Stimulated activated CD8-positive, alpha-beta memory T cell treated with anti-CD3 and anti-CD28 coated beads, Interleukin-7, amount 100 ng/mL, for 24 hours (primary cell): ENCODE results near the gene MSANTD2.
"Not testable (repeated sequence)": the region's sequence is repeated elsewhere in the genome, so short reads cannot be mapped to it uniquely, and the experiment has no call there.

Source experiments
- DNase-seq: peaks from one replicate; pipeline ENCODE4 v3.0.0-alpha.2; 2020; ENCODE audit warnings: low read depth

MSANTD2 gene

GRCh38 chr11:124770959-124771358 is 29.2 kb downstream of the MSANTD2 start:
- DNase-seq = not testable (repeated sequence)

DNA sequence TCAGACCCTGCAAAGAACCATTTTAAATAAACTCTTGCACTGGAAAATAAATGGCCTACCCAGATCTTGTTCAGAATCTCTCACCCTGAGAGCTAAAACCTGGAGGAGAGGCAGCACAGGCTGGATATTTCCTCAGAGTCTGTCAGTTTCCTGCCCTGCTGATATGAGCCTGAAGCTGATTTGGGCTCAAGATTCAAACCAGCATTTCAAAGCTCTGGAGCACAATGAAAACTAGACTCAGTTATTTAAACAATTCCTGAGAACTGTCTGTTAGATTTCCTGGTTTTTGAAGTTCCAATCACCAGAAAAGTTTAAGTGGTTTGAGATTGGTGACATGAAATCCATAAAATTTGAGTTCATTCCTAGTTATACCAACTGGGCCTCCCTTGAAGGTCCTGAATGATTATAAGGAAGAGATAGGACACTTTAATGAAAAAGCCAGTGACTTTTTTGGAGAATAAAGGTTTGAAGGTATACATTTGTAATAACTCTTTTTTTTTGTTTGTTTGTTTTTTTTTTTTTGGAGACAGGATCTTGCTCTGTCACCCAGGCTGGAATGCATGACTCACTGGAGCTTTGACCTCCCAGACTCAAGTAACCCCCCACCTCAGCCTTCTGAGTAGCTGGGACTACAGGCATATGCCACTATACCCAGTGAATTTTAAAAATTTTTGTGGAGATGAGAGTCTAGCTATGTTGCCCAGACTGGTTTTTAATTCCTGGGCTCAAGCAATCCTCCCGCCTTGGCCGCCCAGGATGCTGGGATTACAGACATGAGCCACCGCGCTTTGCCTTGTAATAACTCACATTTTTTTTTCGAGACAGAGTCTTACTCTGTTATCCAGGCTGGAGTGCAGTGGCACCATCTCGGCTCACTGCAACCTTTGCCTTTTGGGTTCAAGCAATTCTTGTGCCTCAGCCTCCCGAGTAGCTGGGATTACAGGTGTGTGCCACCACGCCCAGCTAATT is 30.1 kb downstream of the MSANTD2 start:
- DNase-seq = no peak

DNA sequence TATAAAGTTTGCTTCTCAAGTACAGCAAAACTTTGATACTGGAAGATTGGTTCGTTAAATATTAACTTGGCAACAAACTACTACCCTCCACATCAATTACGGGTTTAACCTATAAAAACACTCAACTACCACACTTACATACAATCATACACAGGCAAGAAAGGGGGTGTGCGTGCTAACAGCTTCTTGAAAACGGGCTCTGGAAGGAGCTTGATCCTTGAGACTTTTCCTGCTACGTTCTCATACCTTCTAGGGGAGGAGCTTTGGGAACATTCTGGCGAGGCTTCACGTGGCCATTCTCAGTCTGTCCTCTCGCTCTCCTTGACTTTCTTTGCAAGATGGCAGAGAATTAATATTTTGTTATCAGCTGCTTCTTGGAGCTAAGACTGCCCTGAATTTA is 31.3 kb downstream of the MSANTD2 start:
- no peak for DNase-seq

DNA sequence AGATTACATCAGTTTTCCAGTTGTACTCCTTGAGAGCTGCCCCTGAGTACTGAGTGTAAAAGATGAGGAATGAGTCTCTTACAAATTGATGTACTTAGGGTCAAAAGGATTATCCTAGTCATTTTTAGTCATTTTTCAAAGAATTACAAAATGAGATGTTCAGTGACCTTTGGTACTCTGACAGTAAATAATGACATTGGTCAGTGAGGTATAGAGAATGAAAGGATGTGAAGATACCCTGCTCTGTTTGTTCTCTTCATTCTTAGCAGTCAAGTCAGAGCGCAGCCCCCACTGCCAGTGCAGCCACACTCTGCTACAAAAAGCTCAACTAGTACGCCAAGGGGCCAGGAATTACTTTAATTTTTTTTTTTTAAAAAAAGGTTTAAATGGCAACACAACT is 34.0 kb downstream of the MSANTD2 start:
- DNase-seq = no peak

- DNase-seq = peak; percentile 73
Observed at GRCh38 chr11:124763156-124763947, 36.9 kb downstream of the MSANTD2 start.

DNA sequence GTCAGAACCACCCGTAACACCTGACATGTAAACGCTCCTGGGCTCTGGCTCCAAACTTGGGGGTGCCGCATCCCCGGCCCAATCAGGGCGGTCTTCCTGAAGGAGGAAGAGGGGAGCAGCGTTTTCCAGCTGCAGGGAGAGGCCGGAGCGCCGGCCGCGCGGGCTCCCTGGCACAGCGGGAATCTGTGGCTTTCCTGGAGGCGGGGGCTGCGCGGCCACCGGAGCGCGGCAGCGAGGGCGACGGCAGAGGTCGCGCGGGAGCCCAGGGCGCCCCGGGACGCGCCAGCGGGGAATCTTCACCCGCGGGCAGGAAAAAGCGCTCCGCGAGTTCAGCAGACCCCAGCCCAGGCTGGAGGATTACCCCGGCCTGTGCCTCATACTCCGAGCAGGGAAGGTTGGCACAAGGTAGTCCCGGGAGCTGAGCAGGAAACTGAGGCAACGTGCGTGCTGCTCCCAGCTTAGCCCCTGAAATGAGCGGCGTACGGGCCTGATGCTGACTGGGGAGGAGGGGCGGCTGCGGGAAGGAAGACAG is 37.5 kb downstream of the MSANTD2 start:
- no peak for DNase-seq

GRCh38 chr11:124762105-124762623 is 38.0 kb downstream of the MSANTD2 start, which contains the start of gene ESAM:
Gene ESAM, minus strand, starts transcription at chr11:124762290. Its CDS starts 136 bp downstream, at chr11:124762154.
- peak; percentile 43 for DNase-seq

- no peak for DNase-seq
Observed at GRCh38 chr11:124761301-124762104, 38.7 kb downstream of the MSANTD2 start.

DNA sequence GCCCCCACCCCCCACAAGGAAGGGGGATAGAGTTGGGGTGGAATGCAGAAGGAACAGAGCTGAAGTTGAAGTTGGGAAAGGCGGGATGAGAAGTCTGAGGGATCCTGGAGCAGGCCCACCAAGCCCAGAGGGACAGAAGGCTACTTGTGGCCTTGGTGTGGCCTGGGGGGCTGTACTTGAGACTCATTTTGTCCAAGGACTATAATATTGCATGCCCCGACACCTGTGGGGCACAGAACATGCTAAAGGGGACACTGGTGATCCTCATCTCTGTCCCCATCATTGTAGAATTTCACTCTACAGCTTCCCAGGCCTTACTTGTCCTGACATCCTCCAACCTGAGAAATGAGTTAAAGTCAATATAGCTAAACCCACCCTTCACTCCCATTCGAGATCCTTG is 39.4 kb downstream of the MSANTD2 start:
- no peak for DNase-seq

DNA sequence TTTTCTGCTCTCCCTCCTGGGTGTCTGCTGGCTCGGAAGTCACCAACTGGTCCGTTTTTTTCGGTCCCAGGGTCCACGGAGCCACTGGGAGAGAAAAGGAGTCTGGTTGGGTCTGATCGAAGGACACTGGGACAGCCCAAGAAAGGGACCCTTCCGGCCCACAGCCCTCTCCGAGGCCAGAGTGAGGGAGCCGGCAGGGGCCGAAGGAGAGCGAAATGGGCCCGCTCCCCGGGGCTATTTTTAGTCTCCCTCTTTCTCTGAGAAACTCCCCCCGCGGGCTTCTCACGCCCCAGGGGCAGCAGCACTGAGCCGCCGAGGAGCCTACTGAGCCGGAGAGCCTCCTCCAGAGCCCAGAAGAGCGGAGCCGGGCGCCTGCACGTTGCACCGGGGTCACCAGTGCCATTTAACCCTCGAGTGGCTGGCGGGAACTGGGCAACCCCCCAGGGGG is 40.0 kb downstream of the MSANTD2 start:
- no peak for DNase-seq

DNA sequence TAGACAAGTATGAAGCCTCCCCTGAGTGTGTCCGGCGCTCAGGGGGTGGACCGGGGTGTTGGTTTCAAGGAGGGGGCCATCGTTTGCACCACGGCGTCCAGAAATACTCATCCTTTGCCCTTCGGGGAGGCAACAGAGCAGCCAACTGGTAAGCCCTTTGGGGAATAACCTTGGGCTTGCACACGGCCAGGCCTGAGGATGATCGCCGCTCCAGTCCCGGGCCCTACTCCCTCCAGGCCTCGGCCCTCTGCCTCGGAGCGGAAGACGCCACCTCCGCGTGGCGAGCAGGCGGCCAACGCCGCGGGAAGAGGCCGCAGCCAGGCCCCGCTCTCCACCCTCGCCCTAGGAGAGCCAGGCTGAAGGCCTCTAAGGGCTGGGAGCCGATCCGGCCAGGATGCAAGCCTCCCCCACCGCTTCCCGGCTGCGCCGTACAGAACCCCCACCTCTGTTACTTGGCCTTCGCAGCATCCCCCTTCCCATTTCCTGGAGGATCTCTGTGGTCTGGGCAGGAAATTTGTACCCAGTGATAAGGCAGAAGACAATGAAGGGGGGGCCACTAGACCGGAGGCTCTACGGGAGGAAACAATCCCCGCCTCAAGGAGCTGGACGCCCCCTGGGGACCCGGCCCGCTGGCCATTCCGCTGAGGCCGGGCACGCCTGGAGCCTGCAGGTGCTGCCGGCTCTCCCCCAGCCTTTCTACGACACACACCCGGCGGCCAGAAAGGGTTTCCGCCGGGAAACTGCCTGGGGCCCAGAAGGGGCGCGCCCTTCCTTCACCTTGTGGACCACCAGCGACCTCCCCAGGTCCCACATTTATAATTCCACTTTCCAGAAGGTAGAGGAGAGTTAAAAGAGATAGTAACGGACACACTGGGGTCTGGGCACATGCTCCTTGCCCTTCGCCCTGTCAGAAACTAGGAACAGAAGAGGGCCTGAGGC is 40.7 kb downstream of the MSANTD2 start:
- no peak for DNase-seq

GRCh38 chr11:124758355-124759265 is 41.6 kb downstream of the MSANTD2 start:
- DNase-seq = peak; percentile 42

GRCh38 chr11:124757320-124757719 is 42.9 kb downstream of the MSANTD2 start:
- no peak for DNase-seq

DNA sequence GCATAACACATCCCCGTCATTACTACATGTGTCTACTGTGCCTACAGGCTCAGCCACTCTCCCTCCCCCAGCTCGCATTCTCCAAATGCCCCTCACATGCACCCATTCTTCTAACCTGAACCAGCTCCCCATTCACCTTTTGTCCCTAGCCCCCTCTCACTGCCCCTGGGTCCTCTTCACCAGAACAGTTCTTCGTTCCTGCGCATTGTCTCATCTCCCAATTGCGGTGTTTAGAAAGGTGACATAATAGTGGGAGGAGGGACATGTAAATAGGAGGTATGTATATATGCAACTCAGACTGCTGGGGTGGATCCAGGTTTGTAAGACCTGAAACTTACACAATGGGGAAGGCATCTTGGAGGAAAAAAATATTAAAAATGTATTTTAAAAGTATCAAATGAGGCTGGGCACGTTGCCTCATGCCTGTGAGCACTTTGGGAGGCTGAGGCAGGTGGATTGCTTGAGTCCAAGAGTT is 43.4 kb downstream of the MSANTD2 start:
- no peak for DNase-seq

DNA sequence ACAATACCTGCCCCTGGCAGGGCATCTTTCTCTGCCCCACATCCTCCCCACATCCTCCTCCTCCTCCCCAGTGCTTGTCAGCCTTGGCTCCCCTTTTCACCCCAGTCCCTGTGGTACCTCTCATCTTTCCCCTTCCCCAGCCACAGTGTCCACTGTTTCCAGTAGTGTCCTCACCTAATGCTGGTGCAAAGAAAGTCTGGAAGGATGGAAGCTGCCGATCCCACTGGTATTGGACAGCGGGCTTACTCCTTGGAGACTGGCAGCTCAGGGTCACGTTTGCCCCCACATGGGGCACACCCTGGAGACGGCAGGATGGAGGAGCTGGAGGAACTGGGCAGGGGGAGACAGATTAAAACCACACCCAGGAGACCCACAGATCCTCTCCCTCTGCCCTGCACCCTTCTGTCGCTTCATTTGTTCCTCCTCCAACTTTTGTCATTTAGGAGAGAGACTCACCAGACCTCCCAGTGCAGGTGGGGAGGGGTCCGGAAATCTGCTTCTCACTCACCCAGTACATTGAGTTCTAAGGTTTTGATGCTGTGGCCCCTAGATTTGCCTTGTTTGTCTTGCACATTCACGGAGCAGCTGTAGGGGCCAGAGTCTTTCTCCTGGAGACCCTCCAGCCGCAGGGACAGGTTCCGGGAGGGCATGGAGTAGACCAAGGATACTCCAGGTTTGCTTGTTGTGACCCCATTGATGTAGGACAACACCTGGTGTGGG is 44.0 kb downstream of the MSANTD2 start:
- no peak for DNase-seq

DNA sequence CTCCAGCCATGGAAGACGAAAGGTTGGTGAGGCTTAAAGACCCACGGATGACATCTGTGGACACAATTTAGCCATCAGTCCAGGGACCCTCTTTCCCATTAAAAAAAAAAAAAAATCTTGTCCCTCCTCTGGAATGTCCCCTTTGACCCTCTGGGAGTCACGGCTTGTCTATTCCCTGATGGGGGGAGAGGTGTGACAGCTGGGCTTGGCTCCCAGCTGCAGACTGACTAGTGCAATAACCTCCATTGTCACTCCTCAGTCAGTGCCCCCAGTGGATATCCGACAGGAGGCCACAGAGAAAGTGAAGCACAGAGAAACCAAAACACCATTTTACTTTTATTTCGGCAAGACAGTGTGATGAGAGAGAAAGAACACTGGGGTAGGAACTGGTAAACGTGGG is 45.5 kb downstream of the MSANTD2 start:
- no peak for DNase-seq

- no peak for DNase-seq
Observed at GRCh38 chr11:124754309-124754708, 45.9 kb downstream of the MSANTD2 start.

DNA sequence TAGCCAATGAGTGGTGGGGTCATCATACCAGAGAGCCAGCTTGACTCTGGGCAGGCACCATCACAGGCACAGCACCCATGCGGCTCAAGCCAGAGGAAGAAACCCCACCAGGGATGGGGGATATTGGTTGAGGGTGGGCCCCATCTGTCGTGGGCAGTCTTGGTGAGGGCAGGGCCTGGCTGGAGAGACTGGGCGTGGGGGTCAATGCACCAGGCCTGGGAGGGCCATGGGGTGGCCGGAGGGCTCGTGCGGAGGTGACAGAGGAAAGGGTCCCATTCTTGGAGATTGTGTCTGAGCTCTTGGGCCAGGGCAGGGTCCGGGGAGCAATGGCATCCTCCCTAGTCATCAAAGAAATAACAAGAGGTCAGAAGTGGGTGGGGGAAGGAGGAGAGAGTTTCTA is 46.6 kb downstream of the MSANTD2 start:
- DNase-seq = no peak
